HG02840 (cell line): ENCODE measurements around the gene STRIP1.

ENCODE experiments used
- ATAC-seq: cut with Tn5 transposase; IDR thresholded peaks from one replicate; pipeline ENCODE4 v1.9.1; 2021; ENCODE audit warnings: mild to moderate bottlenecking, moderate library complexity, moderate number of reproducible peaks; ENCODE audit not compliant: unreplicated experiment, low FRiP score

Gene STRIP1

GRCh38 chr1:110050602-110051261 is 16.3 kb downstream of the STRIP1 start:
- no peak for ATAC-seq

GRCh38 chr1:110051262-110051648 is 16.8 kb downstream of the STRIP1 start:
- no peak for ATAC-seq

DNA sequence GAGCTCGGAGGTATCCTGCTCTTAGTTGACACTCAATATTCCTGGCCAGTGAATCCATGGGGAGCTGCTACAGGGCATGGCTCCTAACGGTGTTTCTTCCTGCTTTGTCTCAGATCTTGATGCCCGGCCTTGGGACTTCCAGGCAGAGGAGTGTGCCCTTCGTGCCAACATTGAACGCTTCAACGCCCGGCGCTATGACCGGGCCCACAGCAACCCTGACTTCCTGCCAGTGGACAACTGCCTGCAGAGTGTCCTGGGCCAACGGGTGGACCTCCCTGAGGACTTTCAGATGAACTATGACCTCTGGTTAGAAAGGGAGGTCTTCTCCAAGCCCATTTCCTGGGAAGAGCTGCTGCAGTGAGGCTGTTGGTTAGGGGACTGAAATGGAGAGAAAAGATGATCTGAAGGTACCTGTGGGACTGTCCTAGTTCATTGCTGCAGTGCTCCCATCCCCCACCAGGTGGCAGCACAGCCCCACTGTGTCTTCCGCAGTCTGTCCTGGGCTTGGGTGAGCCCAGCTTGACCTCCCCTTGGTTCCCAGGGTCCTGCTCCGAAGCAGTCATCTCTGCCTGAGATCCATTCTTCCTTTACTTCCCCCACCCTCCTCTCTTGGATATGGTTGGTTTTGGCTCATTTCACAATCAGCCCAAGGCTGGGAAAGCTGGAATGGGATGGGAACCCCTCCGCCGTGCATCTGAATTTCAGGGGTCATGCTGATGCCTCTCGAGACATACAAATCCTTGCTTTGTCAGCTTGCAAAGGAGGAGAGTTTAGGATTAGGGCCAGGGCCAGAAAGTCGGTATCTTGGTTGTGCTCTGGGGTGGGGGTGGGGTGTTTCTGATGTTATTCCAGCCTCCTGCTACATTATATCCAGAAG is 19.4 kb downstream of the STRIP1 start:
- no peak for ATAC-seq

- ATAC-seq: no peak
Observed at GRCh38 chr1:110055493-110056284, 21.3 kb downstream of the STRIP1 start.

- ATAC-seq: no peak
Observed at GRCh38 chr1:110056285-110056683, 21.9 kb downstream of the STRIP1 start.

DNA sequence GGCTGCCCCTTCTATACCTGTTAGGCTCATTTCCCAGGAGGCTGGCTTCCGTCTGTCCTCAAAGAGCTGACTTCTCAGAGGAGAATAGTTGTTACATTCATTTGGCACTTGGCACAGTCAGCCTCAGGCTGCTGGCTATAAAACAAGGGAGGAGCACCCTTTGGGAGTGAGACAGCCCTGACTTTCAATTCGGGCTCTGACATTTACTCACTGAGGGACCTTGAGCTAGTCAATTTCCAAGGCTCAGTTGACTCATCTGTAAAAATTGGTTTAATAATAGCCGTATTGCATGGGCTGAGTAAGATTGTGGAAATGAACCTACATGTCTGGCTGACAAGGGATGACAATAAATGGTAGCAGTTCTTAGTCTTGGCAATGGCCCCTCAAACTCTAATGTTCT is 22.4 kb downstream of the STRIP1 start:
- ATAC-seq: no peak

DNA sequence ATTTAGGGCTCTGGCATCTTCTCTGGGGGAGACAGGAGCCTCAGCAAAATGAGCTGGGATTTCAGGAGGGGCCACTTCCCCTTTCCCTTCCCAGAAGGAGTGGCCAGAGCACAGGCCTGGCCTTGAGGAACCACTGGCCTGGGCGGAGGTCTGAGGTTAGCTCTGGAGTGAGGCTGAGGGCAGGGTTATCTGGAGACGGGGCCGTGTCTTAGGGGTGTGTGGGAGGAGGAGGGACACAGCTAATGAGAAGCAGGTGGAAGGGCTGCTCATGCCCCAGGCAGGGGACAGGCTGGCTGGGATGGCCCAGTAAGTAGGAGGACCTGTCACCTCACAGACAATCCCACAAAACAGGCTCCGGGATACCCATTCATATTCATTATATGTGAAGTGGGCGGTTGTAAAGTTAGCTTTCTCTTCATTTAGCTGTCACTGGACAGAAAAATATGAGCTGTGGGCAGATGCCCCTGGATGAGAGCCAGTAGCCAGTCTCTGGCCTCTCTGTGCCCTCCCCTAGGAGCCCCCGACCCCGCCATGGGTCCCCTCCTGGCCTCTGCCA is 23.6 kb downstream of the STRIP1 start:
- ATAC-seq: no peak

- no peak for ATAC-seq
Observed at GRCh38 chr1:110058591-110058990, 24.2 kb downstream of the STRIP1 start.

DNA sequence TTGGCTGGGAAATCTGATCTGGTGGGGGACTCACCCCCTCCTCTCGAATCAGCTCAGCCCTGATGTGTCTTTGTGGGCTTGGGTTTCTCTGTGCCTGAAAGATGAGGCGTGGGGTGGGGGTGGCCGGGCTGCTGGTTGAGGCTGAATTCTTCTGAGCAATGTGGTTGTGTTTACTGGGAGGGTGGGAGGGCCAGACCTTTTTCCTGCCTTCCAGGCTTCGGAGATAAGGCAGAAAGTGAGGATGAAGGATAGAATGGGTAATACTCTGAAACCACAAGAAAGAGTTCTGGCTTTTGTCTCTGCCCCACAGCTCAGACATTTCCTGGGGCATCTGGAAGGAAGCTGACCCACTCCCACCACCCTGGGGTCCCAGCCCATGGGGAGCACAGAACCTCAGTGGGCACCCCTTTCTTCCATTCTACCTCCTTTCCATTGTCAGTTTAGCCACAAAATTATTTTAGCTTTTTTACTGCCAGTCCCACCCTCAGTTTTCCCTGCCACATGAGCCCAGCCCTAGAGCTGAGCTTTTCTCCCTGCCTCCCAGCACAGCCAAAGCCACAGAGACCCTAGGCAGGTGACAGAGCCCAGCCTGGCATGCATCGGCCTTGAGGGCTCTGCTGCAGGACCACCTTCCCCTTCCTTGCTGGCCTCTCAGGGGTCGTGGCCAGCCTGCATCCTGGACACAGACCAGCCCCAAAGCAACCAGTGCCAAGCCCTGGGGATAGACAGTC is 24.9 kb downstream of the STRIP1 start:
- ATAC-seq: no peak

DNA sequence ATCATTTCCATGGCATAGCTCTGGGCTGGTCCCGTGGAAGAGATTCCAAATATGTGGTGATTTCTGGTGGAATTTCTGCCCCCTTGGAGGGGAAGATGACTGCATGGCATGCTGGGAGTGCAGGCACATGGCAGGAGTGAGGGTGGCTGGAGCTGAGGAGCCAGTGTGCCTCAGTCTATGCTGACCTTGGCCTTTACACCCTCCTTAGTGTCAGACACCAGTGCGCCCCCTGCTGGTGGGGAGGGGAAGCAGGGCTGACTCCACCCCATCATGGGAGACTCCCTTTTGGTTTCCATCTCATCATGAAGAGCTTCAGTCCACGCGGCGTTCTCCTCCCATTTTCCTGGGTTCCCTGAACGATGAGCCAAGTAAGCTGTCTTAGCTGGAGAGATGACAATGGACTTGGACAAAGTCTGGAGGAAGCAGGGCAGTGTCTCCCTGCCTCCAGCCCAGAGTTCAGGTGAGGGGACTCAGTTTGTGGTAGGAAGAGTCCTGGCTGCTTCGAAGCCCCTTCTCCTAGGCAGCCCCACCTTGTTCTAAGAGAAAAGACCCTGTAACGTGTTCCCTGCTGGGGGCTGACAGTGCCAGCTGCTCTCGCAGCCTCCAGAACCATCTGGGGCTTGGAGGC is 25.7 kb downstream of the STRIP1 start:
- ATAC-seq: no peak

- ATAC-seq: no peak
Observed at GRCh38 chr1:110060662-110061060, 26.2 kb downstream of the STRIP1 start.

DNA sequence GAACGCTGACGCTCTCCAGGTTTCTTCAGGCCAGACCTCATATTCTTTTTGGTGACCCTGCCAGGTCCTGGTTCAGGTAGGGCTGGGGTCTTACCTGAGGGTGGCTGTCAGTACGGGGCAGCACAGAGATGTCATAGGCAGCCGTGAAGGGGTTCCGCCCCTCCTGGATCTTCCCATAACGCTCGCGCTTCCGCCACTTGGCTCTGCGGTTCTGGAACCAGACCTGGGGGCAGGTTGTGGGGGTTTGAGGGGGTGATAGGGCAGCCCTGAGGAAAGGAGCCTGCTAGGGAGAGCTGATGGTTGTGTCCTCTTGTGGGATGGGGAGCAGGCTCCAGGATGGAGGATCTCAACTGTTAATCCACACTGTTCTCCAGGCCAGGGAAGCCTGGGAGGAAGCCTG is 26.9 kb downstream of the STRIP1 start:
- ATAC-seq: no peak

GRCh38 chr1:110062612-110063011 is 28.2 kb downstream of the STRIP1 start:
- ATAC-seq: no peak

DNA sequence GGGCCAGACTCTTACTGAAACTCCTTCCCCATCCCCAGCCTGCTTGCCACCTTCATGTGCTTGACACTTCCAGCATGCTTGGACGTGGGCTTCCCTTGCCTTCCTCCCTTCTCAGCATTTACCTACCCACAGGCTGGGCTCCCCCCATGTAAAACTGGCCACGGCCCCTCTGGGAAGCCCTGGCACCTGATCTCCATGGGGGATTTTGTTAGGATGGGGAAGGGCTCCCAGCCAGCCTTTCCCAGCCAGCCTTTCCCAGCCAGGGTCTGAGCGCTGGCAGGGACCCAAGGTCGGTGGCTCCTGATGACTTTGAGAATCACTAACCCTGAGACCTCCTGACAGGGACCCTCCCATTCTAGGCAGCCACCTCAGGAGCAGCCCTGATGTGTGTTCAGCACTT is 29.4 kb downstream of the STRIP1 start:
- no peak for ATAC-seq

- no peak for ATAC-seq
Observed at GRCh38 chr1:110064576-110065337, 30.3 kb downstream of the STRIP1 start.

- no peak for ATAC-seq
Observed at GRCh38 chr1:110065841-110066240, 31.4 kb downstream of the STRIP1 start.

DNA sequence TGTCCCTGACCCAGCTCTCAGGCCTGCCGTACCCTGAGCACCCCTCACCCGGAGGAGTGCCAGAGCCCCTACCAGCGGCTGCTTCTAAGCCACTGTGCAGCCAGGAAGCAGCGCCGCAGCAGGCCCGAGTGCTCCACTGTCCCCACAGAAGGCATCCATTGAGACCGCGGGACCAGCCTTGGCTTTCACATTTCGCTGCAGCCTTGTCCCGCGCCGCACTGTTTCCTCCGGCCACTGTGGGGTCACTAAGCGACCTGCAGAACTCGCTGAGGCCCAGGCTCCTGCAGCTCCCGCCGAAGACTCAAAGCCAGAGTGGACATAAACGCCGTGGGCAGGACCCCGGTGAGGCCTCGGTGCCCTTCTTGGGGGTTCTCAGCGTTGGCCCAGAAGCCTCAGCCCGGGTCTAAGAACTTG is 33.1 kb downstream of the STRIP1 start:
- ATAC-seq: no peak

- ATAC-seq: no peak
Observed at GRCh38 chr1:110067893-110068645, 33.6 kb downstream of the STRIP1 start.
